T47D (cell line): ENCODE data around the gene DNAH6.

Experiments used
- DNase-seq, 2 experiments: peaks; one replicate each; pipeline versions ENCODE4 v3.0.0 to v3.0.0-alpha.2; 2011 to 2012; ENCODE audit warnings: low read depth in 1 of 2, low spot score in 1 of 2
- JUND ChIP-seq: IDR thresholded peaks from 2 replicates; pipeline ENCODE4 v1.6.1; 2012; ENCODE audit warnings: low read depth
- in situ Hi-C: cut with HindIII; loops from 2 replicates; pipeline ENCODE4 v1.10.0; 2016; ENCODE audit warnings: low sequenced_read_pairs, low pct_unique_long_range_greater_than_20kb

The DNAH6 gene

DNA sequence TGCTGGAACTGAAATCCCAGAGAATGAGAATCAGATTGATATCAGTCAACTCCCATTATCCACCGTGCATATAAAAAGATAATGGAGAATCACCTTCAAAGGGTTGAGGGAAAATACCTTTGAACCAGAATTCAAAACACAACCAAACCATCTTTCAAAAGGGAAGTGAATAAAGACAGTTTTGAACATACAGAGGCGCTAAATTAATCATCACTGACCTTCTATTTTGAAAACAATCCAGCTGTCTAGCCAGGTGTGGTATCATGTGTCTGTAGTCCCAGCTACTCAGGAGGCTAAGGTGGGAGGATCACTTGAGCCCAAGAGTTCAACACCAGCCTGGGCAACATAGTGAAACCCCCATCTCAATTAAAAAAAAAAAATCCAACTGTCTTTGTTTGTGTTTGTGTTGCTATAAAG, 300.9 kb downstream of the DNAH6 start:
- TF ChIP-seq JUND, result no peak
- in situ Hi-C loops, result no loop called here

DNA sequence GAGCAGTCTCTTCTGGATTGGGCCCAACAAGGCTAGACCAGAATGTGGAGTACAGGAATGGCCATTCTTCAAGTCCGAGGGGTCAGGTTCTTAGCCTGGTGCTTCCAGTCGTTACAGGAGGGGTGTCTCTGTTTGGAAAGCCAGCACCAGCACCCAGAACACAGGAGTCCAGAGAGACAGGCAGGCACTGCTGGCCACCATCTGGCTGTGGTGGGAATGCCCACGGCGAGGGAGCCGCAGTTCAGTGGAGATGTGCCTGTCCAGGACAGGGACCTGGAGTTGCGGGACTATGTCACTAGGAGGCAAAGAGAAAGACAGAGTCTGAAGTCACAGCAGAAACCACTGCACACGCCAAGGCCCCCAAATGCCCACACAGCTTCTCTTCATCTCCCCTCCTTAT, 305.5 kb downstream of the DNAH6 start:
- DNase-seq, result no peak
- TF ChIP-seq JUND, result no peak
- in situ Hi-C loops, result no loop called here

More for the DNA sequence above, 300.9 kb downstream of the DNAH6 start:
- DNase-seq, result no peak

DNA sequence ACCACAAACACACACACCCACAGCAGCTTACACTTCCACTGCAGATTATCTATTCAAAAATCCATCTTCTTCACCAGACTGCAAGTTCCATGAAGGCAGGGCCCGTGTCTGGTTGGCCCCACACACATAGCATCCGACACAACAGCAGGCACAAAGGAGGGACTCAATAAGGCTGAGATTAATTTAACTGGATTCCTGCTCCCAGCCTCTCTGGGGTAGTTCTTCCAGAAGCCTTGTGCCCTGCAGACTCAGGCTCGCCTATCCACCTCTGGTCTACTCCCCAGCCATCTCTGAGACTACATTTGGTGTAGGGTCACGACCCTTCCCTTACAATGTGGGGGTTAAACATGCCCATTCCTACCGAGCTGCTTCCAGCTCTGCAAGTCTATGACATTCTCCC, 306.9 kb downstream of the DNAH6 start:
- in situ Hi-C loops, result no loop called here
- no peak for DNase-seq
- no peak for TF ChIP-seq JUND

- no peak for TF ChIP-seq JUND
- in situ Hi-C loops, result no loop called here
- DNase-seq, result no peak
Observed at GRCh38 chr2:84823788-84824187, 307.5 kb downstream of the DNAH6 start.

DNA sequence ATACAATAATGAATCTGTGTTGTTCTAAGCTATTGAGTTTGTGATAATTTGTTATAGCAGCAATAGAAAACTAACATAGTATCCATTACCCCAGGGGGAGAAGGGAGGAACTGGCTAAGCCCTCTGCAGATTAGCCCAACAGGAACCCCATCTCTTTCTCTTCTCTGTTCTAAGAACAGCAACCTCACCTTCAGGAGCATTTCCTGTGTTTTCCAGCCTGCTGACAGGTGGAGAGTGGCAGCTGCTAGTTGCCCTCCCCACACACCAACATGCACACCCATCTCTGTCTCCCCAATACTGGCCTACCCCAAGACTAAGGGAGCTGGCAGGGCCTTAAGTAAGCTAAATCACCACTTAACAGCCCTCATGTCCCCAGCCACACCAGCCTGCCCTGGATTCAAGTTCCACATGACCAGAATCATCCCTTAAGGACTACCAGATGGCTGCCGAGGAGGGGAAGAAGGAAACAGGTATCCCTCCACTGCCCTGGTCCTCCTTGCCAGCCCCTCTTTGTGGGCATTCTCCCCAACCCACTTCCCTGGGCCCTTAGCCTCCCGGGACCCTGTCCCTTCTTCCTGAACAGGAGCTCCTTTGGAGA, 311.8 kb downstream of the DNAH6 start:
- in situ Hi-C loops, result no loop called here
- TF ChIP-seq JUND, result no peak
- DNase-seq, result no peak

GRCh38 chr2:84829693-84830092, 313.4 kb downstream of the DNAH6 start:
- no peak for TF ChIP-seq JUND
- no peak for DNase-seq
- in situ Hi-C loops, result no loop called here

DNA sequence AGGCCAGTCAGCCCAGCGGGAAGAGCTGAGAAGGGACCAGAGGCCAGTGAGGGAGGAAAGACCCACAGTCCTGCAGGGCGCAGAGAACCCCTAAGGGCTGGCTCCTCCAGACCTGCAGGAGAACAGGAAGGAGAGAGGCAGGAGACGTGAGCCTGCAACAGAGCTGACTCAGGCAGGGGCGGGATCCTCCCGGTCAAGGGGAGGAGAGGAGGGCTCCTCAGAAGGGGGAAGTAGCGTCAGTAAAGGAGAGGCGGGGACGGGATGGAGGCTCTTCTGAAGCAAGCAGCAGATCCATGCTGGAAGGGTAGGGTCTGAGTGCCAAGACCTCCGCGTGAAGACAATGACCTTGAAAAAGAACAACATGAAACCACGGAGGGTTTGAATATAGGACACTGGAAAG, 313.8 kb downstream of the DNAH6 start:
- DNase-seq, result no peak
- TF ChIP-seq JUND, result no peak
- in situ Hi-C loops, result no loop called here

- TF ChIP-seq JUND, result no peak
- DNase-seq, result no peak
- in situ Hi-C loops, result no loop called here
Observed at GRCh38 chr2:84830758-84831500, 314.6 kb downstream of the DNAH6 start.

DNA sequence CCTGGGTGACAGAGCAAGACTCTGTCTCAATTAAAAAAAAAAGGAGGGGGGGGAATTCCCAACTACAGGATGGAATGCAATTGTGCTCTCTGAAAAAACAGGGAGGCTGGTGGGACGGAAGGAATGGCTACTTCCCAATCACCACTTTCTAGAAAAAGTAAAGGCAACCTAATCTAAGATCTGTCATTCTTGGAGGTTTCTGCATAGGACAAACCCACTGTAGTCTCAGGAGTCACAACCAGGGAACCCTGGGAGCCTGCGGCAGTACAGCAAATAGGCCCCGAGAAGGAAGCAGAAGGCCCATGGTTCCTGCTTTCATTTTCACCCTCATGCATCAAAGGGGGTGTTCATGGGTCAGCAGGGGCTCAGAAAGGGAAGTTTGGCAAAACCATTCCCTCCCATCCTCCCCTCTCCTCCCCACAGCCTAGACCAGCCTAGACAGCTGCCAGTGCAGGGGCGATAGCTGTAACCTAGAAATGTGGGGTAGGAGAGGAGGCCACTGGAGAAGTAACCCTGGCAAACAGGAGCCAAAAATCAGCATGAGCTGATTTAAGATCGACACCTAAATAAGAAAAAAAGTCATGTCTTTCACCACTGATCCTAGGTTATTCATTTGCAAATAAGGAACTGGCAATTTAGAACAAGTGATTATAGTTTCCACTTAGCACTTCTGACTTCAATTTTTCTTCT, 316.6 kb downstream of the DNAH6 start:
- DNase-seq, result no peak
- in situ Hi-C loops, result no loop called here
- TF ChIP-seq JUND, result no peak

- in situ Hi-C loops, result no loop called here
- DNase-seq, result no peak
Observed at GRCh38 chr2:84833481-84834150, 317.3 kb downstream of the DNAH6 start.

DNA sequence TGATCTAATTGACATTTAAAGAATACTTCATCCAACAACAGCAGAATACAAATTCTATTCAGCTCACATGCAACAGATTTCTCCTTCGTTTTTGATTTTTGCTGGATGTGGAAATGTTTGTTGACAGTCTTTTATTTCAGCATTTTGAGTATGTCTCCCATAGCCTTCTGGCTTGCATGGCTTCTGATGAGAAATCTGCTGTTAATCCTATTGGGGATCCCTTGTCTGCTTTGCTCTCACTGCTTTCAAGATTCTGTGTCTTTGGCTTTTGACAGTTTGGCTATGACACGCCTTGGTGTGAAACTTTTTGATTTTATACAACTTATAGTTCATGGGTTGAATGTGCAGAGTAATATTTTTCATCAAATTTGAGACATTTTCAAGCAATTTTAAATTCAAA, 319.9 kb downstream of the DNAH6 start:
- DNase-seq, result no peak
- in situ Hi-C loops, result no loop called here
- TF ChIP-seq JUND, result no peak

More at GRCh38 chr2:84833481-84834150, 317.3 kb downstream of the DNAH6 start:
- TF ChIP-seq JUND, result no peak

GRCh38 chr2:84838434-84839145, 322.3 kb downstream of the DNAH6 start:
- TF ChIP-seq JUND, result no peak
- in situ Hi-C loops, result no loop called here
- DNase-seq, result no peak
